Measurements from ENCODE around the gene SKAP1.
"Not testable (repeated sequence)": the region's sequence is repeated elsewhere in the genome, so short reads cannot be mapped to it uniquely, and the experiment has no call there.

SKAP1 gene

DNA sequence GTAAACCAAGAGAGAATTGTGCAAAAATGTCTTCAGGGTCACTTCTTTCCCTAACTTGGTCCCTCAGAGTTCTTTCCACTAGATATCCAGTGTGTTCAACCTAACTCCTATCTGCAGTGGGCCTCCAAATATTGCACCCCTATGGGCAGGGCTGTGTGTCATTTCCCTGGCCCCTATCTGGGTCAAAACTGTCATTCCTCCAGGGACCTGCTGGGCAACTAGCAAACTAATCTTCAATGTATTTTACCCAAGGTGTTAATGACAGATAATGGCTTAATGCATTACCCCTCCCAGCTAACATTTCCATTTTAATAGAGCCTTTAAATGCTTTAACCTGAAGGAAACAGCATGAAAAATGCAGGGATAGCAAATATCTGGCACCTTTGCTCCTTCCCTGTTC is 25.8 kb upstream of the SKAP1 start:
- TF ChIP-seq EZH2phosphoT487 (IDR thresholded peaks at IDR 0.05; ENCODE audit: low read depth) (no peak), CTCF (IDR thresholded peaks at IDR 0.05; ENCODE audit: low read depth, low read length) (no peak)
- H3K36me3 ChIP-seq (replicated peaks; ENCODE audit: low read depth, low read length), result no peaks in the 10 kb centered on the region
- H3K9ac ChIP-seq (ENCODE audit: low read length), result no peak overlapping the region
- no peak overlapping the region for H3K4me3 ChIP-seq (ENCODE audit: low read length)
- no peaks in the 10 kb centered on the region for H4K20me1 ChIP-seq (ENCODE audit: insufficient read depth, low read length)
- peaks cover 56% of the 10 kb centered on the region for H3K4me1 ChIP-seq (ENCODE audit: low read length)
- no peak overlapping the region for H3K4me2 ChIP-seq (ENCODE audit: low read length)
- H3K27ac ChIP-seq (ENCODE audit: low read length), result no peak overlapping the region
- 0 out of 2 replicates have a peak, but pooled peaks cover 8% of the 10 kb centered on the region for H3K27me3 ChIP-seq (ENCODE audit: low read depth, low read length)
- no peak overlapping the region for H2AFZ ChIP-seq (ENCODE audit: low read depth, low read length)
- no peaks in the 10 kb centered on the region for H3K9me3 ChIP-seq (ENCODE audit: insufficient read depth, low read length)
- H3K79me2 ChIP-seq (ENCODE audit: low read length), result no peaks in the 10 kb centered on the region

DNA sequence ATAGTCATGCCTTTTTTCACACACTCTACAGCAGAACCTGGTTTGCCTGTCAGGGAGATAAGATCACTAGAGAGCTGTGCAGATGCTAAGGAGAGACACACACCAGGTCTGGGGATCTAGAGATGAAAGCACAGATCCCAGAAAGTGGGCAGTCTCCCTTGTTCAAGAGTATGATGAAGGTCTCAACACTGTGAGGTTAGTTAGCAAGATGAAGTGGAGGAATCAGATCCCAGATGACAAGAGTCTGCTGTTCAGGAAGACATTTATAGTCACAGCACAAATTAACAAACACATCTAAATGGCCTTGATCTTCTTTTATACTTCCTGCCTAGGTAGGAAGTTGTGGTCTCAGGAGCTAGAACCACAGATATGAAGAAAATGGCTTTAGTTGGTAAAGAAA is 23.4 kb upstream of the SKAP1 start:
- H3K4me2 ChIP-seq (ENCODE audit: low read length), result no peak overlapping the region

GRCh38 chr17:48451489-48451888 is 21.5 kb upstream of the SKAP1 start:
- no peak for TF ChIP-seq EZH2phosphoT487 (IDR thresholded peaks at IDR 0.05; ENCODE audit: low read depth)
- no peak for TF ChIP-seq CTCF (IDR thresholded peaks at IDR 0.05; ENCODE audit: low read depth, low read length)
- no peaks in the 10 kb centered on the region for H3K9me3 ChIP-seq (ENCODE audit: insufficient read depth, low read length)
- H3K4me3 ChIP-seq (ENCODE audit: low read length), result no peak overlapping the region
- no peaks in the 10 kb centered on the region for H4K20me1 ChIP-seq (ENCODE audit: insufficient read depth, low read length)
- no peak overlapping the region for H3K4me2 ChIP-seq (ENCODE audit: low read length)
- H3K27me3 ChIP-seq (ENCODE audit: low read depth, low read length), result 0 out of 2 replicates have a peak, but pooled peaks cover 6% of the 10 kb centered on the region
- H3K9ac ChIP-seq (ENCODE audit: low read length), result no peak overlapping the region
- H2AFZ ChIP-seq (ENCODE audit: low read depth, low read length), result no peak overlapping the region
- H3K79me2 ChIP-seq (ENCODE audit: low read length), result no peaks in the 10 kb centered on the region
- peaks cover 24% of the 10 kb centered on the region for H3K4me1 ChIP-seq (ENCODE audit: low read length)
- H3K36me3 ChIP-seq (replicated peaks; ENCODE audit: low read depth, low read length), result no peaks in the 10 kb centered on the region
- no peak overlapping the region for H3K27ac ChIP-seq (ENCODE audit: low read length)

More for the DNA sequence above, 23.4 kb upstream of the SKAP1 start:
- no peak overlapping the region for H3K27ac ChIP-seq (ENCODE audit: low read length)
- H3K79me2 ChIP-seq (ENCODE audit: low read length), result no peaks in the 10 kb centered on the region
- H4K20me1 ChIP-seq (ENCODE audit: insufficient read depth, low read length), result no peaks in the 10 kb centered on the region
- H3K9me3 ChIP-seq (ENCODE audit: insufficient read depth, low read length), result no peaks in the 10 kb centered on the region
- 0 out of 2 replicates have a peak, but pooled peaks cover 8% of the 10 kb centered on the region for H3K27me3 ChIP-seq (ENCODE audit: low read depth, low read length)
- no peak overlapping the region for H3K9ac ChIP-seq (ENCODE audit: low read length)
- no peaks in the 10 kb centered on the region for H3K36me3 ChIP-seq (replicated peaks; ENCODE audit: low read depth, low read length)
- peak overlapping the region; percentile 67; the same call in 1 of the 2 replicates for H2AFZ ChIP-seq (ENCODE audit: low read depth, low read length)
- no peak for TF ChIP-seq EZH2phosphoT487 (IDR thresholded peaks at IDR 0.05; ENCODE audit: low read depth)
- no peak for TF ChIP-seq CTCF (IDR thresholded peaks at IDR 0.05; ENCODE audit: low read depth, low read length)
- peaks cover 42% of the 10 kb centered on the region for H3K4me1 ChIP-seq (ENCODE audit: low read length)
- H3K4me3 ChIP-seq (ENCODE audit: low read length), result no peak overlapping the region

GRCh38 chr17:48449335-48449734 is 19.3 kb upstream of the SKAP1 start:
- not testable (repeated sequence) for H3K27ac ChIP-seq (ENCODE audit: low read length); H3K4me2 ChIP-seq (ENCODE audit: low read length); H3K9ac ChIP-seq (ENCODE audit: low read length); H3K9me3 ChIP-seq (ENCODE audit: insufficient read depth, low read length); H4K20me1 ChIP-seq (ENCODE audit: insufficient read depth, low read length); H3K79me2 ChIP-seq (ENCODE audit: low read length); H3K4me3 ChIP-seq (ENCODE audit: low read length); H3K36me3 ChIP-seq (replicated peaks; ENCODE audit: low read depth, low read length); H3K27me3 ChIP-seq (ENCODE audit: low read depth, low read length); H2AFZ ChIP-seq (ENCODE audit: low read depth, low read length)
- H3K4me1 ChIP-seq (ENCODE audit: low read length), result peaks cover 22% of the 10 kb centered on the region

DNA sequence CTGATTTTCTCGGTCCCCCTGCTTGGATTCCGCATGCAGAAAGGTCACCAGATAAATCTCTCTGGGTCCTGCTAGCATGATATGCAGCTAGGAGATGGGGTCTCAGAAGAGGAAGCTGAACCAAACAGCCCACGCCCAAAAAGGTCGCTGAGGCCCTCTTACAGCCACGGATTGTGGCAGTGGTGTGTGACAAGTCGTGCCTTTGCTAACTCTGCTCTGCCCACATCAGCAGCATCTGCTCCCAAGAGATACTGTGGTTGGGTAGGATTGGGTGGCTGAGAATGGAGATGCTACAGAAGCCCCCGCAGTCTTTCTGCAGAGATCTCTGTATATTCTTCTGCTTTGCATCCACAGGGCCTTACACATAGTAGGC is 15.2 kb upstream of the SKAP1 start:
- Histone ChIP-seq H3K9me3 (ENCODE audit: insufficient read depth, low read length) (no peaks in the 10 kb centered on the region), H3K27me3 (ENCODE audit: low read depth, low read length) (no peaks in the 10 kb centered on the region), H3K9ac (ENCODE audit: low read length) (no peak overlapping the region), H3K4me2 (ENCODE audit: low read length) (no peak overlapping the region), H2AFZ (ENCODE audit: low read depth, low read length) (no peak overlapping the region), H3K36me3 (replicated peaks; ENCODE audit: low read depth, low read length) (no peaks in the 10 kb centered on the region), H3K79me2 (ENCODE audit: low read length) (no peaks in the 10 kb centered on the region), H3K4me3 (ENCODE audit: low read length) (no peak overlapping the region), H3K27ac (ENCODE audit: low read length) (no peak overlapping the region), H3K4me1 (ENCODE audit: low read length) (peaks cover 31% of the 10 kb centered on the region), H4K20me1 (ENCODE audit: insufficient read depth, low read length) (no peaks in the 10 kb centered on the region)
- TF ChIP-seq CTCF (IDR thresholded peaks at IDR 0.05; ENCODE audit: low read depth, low read length) (no peak), EZH2phosphoT487 (IDR thresholded peaks at IDR 0.05; ENCODE audit: low read depth) (no peak)
